ENCODE results near the gene DENND10. TPM values are rescaled to one million over a fixed set of nuclear protein-coding genes. Genes with fewer than 3 reads are reported as not detected.
"Not testable (repeated sequence)": the region's sequence is repeated elsewhere in the genome, so short reads cannot be mapped to it uniquely, and the experiment has no call there.

Gene DENND10
- total and polyA plus RNA-seq, 2 experiments from 2014 or later = 41.4 to 41.8 TPM

- TF ChIP-seq ZNF462 (CRISPR knock-in tag; IDR thresholded peaks at IDR 0.05) = no peak
- TF ChIP-seq ZNF331 (CRISPR knock-in tag; IDR thresholded peaks at IDR 0.05; ENCODE audit: low read depth) = no peak
- TF ChIP-seq STAT1 (IDR thresholded peaks at IDR 0.05; ENCODE audit: unreplicated experiment) = no peak
- TF ChIP-seq ETS1 (IDR thresholded peaks at IDR 0.05) = peak; percentile 52
Observed at GRCh38 chr10:119178372-119179119, 74.6 kb downstream of the DENND10 start, which contains the start of gene PRDX3 (continued).

GRCh38 chr10:119180850-119181400 lies 77.0 kb downstream of the DENND10 start:
- not testable (repeated sequence) for H3K4me1 ChIP-seq (ENCODE audit: insufficient read depth); H4K20me1 ChIP-seq (replicated peaks; ENCODE audit: insufficient read depth); H3K27me3 ChIP-seq (ENCODE audit: insufficient read depth); H2AFZ ChIP-seq; H3F3A ChIP-seq (replicated peaks; ENCODE audit: low read depth); H3K4me2 ChIP-seq; H3K4me3 Mint-ChIP-seq; H3K4me1 Mint-ChIP-seq; H3K4me3 ChIP-seq; H3K27ac ChIP-seq (ENCODE audit: low read depth); DNase-seq (ENCODE audit: low spot score); ATAC-seq; H3K27ac Mint-ChIP-seq; H3K9me2 ChIP-seq (ENCODE audit: insufficient read depth)
- peaks cover 12% of the 10 kb centered on the region for H3K36me3 ChIP-seq (ENCODE audit: insufficient read depth)
- peaks cover 25% of the 10 kb centered on the region for H3K79me2 ChIP-seq (replicated peaks; ENCODE audit: insufficient read depth)
- H3K9me3 Mint-ChIP-seq = peaks cover 19% of the 10 kb centered on the region
- H3K36me3 Mint-ChIP-seq (ENCODE audit: low read depth) = peaks cover 25% of the 10 kb centered on the region; the same call in 2 of the 3 replicates
- H3K27me3 Mint-ChIP-seq (ENCODE audit: insufficient read depth, low read depth, poor library complexity) = peaks cover 14% of the 10 kb centered on the region

Data from GM23338 (cell line).